ENCODE data around the gene MEIS2.

- TF ChIP-seq POLR2A (IDR thresholded peaks at IDR 0.05) (no peak), CTCF (IDR thresholded peaks at IDR 0.05) (no peak), EP300 (IDR thresholded peaks at IDR 0.05) (no peak)
Measured at GRCh38 chr15:37124331-37124730, 24.0 kb upstream of the MEIS2 start.
